Activated naive CD4-positive, alpha-beta T cell treated with anti-CD3 and anti-CD28 coated beads, Interleukin-2, amount 50 U/mL, for 24 hours (primary cell): ENCODE results near the gene TMEM135.

Source experiments
- H3K27ac Mint-ChIP-seq: one replicate; pipeline ENCODE4 v1.8.0; 2021; ENCODE audit warnings: mild to moderate bottlenecking, mixed read lengths
- H3K27me3 Mint-ChIP-seq: one replicate; pipeline ENCODE4 v1.8.0; 2021; ENCODE audit warnings: mixed read lengths
- H3K36me3 Mint-ChIP-seq: one replicate; pipeline ENCODE4 v1.8.0; 2021; ENCODE audit warnings: mixed read lengths
- H3K4me1 Mint-ChIP-seq: one replicate; pipeline ENCODE4 v1.8.0; 2021; ENCODE audit warnings: mixed read lengths
- H3K4me3 Mint-ChIP-seq: one replicate; pipeline ENCODE4 v1.8.0; 2021; ENCODE audit warnings: mild to moderate bottlenecking, mixed read lengths
- H3K9me3 Mint-ChIP-seq: one replicate; pipeline ENCODE4 v1.8.0; 2021; ENCODE audit warnings: mixed read lengths

The TMEM135 gene

GRCh38 chr11:87358461-87358860, 320.7 kb downstream of the TMEM135 start:
- no peak overlapping the region for H3K27ac Mint-ChIP-seq
- H3K4me1 Mint-ChIP-seq: peaks cover 1% of the 10 kb centered on the region
- H3K9me3 Mint-ChIP-seq: no peaks in the 10 kb centered on the region
- H3K36me3 Mint-ChIP-seq: no peaks in the 10 kb centered on the region
- no peaks in the 10 kb centered on the region for H3K27me3 Mint-ChIP-seq
- H3K4me3 Mint-ChIP-seq: no peak overlapping the region

- no peaks in the 10 kb centered on the region for H3K27me3 Mint-ChIP-seq
- H3K27ac Mint-ChIP-seq: no peak overlapping the region
These were observed 321.7 kb downstream of the TMEM135 start for GRCh38 chr11:87359401-87359800.

GRCh38 chr11:87361891-87362290, 324.2 kb downstream of the TMEM135 start:
- Mint-ChIP-seq H3K27ac (no peak overlapping the region), H3K36me3 (no peaks in the 10 kb centered on the region), H3K4me3 (no peak overlapping the region), H3K4me1 (no peaks in the 10 kb centered on the region), H3K27me3 (no peaks in the 10 kb centered on the region), H3K9me3 (no peaks in the 10 kb centered on the region)

More at GRCh38 chr11:87359401-87359800, 321.7 kb downstream of the TMEM135 start:
- H3K4me1 Mint-ChIP-seq: no peaks in the 10 kb centered on the region
- no peaks in the 10 kb centered on the region for H3K36me3 Mint-ChIP-seq
- H3K9me3 Mint-ChIP-seq: no peaks in the 10 kb centered on the region
- no peak overlapping the region for H3K4me3 Mint-ChIP-seq

GRCh38 chr11:87366346-87366745, 328.6 kb downstream of the TMEM135 start:
- H3K9me3 Mint-ChIP-seq: no peaks in the 10 kb centered on the region
- H3K4me1 Mint-ChIP-seq: no peaks in the 10 kb centered on the region
- H3K4me3 Mint-ChIP-seq: no peak overlapping the region
- no peaks in the 10 kb centered on the region for H3K36me3 Mint-ChIP-seq
- H3K27me3 Mint-ChIP-seq: peaks cover 8% of the 10 kb centered on the region
- no peak overlapping the region for H3K27ac Mint-ChIP-seq

- H3K4me1 Mint-ChIP-seq: no peaks in the 10 kb centered on the region
- H3K4me3 Mint-ChIP-seq: no peak overlapping the region
- no peaks in the 10 kb centered on the region for H3K36me3 Mint-ChIP-seq
- no peaks in the 10 kb centered on the region for H3K9me3 Mint-ChIP-seq
- H3K27ac Mint-ChIP-seq: no peak overlapping the region
- H3K27me3 Mint-ChIP-seq: peaks cover 8% of the 10 kb centered on the region
These were observed 329.1 kb downstream of the TMEM135 start for GRCh38 chr11:87366763-87367405.

GRCh38 chr11:87368151-87368550, 330.4 kb downstream of the TMEM135 start:
- Mint-ChIP-seq H3K9me3 (no peaks in the 10 kb centered on the region), H3K4me3 (no peak overlapping the region), H3K4me1 (no peaks in the 10 kb centered on the region), H3K27me3 (peaks cover 8% of the 10 kb centered on the region), H3K27ac (no peak overlapping the region), H3K36me3 (no peaks in the 10 kb centered on the region)

GRCh38 chr11:87368858-87369480, 331.2 kb downstream of the TMEM135 start:
- Mint-ChIP-seq H3K4me3 (no peak overlapping the region), H3K9me3 (no peaks in the 10 kb centered on the region), H3K36me3 (no peaks in the 10 kb centered on the region), H3K27me3 (peaks cover 8% of the 10 kb centered on the region), H3K27ac (no peak overlapping the region), H3K4me1 (no peaks in the 10 kb centered on the region)

- Mint-ChIP-seq H3K9me3 (no peaks in the 10 kb centered on the region), H3K36me3 (no peaks in the 10 kb centered on the region), H3K27ac (no peak overlapping the region), H3K4me3 (no peak overlapping the region), H3K27me3 (peaks cover 8% of the 10 kb centered on the region), H3K4me1 (no peaks in the 10 kb centered on the region)
These were observed 332.2 kb downstream of the TMEM135 start for GRCh38 chr11:87369888-87370287.

- no peaks in the 10 kb centered on the region for H3K36me3 Mint-ChIP-seq
- no peaks in the 10 kb centered on the region for H3K9me3 Mint-ChIP-seq
- no peaks in the 10 kb centered on the region for H3K4me1 Mint-ChIP-seq
- H3K27me3 Mint-ChIP-seq: peaks cover 15% of the 10 kb centered on the region
- no peak overlapping the region for H3K4me3 Mint-ChIP-seq
- H3K27ac Mint-ChIP-seq: no peak overlapping the region
These were observed 334.3 kb downstream of the TMEM135 start for GRCh38 chr11:87372065-87372464.
